IPS-NIHi11 (cell line): ENCODE measurements around the gene SLC1A4.
"Not testable (repeated sequence)": the region's sequence is repeated elsewhere in the genome, so short reads cannot be mapped to it uniquely, and the experiment has no call there.

Source experiments
- DNase-seq: peaks from one replicate; pipeline ENCODE4 v3.0.0; 2012; ENCODE audit warnings: mixed read lengths, low spot score

The SLC1A4 gene

DNA sequence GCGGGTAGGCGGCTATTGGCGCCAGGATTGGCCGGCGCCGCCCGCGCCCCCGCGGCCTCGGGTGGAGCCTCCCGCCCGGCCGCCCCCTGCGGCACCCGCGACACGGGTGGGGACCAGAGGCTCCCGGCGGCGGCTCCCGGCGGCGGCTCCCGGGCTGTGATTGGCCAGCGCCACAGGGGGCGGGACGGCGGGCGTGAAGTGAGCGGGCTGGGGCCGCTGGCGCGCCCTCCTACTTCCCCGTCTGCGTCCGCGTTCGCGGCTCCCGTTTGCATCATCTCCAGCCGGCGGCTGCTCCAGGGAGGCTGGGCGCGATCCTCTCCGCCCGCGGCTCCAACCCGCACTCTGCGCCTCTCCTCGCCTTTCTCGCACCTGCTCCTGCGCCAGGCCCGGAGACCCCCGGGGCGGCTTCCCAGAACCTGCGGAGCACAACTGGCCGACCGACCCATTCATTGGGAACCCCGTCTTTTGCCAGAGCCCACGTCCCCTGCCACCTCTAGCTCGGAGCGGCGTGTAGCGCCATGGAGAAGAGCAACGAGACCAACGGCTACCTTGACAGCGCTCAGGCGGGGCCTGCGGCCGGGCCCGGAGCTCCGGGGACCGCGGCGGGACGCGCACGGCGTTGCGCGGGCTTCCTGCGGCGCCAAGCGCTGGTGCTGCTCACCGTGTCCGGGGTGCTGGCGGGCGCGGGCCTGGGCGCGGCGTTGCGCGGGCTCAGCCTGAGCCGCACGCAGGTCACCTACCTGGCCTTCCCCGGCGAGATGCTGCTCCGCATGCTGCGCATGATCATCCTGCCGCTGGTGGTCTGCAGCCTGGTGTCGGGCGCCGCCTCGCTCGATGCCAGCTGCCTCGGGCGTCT, at the start of gene SLC1A4:
Gene SLC1A4 (plus strand): TSS at position 274 of the 856 bp plus-strand sequence. CDS start 245 bp downstream, at position 519.
- DNase-seq = peak; percentile 86

DNA sequence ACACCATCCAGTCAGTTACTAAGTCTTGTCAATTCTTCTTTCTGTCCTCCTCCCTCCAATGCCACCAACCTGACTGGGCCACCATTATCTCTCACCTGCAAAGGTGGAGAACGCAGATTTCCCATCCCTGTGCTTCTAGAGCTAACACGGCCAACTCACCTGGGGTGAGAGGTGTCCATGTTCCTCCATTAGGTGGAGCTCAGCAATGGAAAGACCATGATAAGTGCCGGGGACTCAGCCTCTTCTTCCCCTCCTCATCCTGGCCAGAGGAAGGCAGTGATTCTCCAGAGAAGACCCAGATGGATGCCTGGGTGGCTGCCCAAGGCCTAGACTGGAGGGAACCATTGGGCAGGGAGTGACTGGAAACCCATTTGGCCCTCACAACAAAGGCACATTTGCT, 48.1 kb upstream of the SLC1A4 start:
- no peak for DNase-seq

DNA sequence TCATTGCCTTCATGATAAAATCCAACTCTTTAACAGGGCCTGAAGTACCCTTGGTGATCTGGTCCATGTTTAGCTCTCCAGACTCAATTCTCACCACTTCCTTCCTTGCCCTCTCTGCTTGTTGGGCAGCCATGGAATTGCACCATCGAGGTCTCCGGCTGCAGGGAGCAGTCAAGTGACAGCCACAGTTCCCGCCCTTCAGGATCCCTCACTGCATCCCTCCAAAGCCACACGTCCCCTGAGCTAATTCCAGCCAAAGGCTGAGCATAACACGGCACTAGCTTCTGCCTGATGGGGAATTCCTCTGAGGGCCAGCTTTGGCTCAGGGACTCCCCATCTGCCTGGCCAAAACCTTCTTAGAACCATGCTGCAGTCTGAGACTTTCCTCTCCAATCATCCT, 47.4 kb upstream of the SLC1A4 start:
- DNase-seq = no peak

DNA sequence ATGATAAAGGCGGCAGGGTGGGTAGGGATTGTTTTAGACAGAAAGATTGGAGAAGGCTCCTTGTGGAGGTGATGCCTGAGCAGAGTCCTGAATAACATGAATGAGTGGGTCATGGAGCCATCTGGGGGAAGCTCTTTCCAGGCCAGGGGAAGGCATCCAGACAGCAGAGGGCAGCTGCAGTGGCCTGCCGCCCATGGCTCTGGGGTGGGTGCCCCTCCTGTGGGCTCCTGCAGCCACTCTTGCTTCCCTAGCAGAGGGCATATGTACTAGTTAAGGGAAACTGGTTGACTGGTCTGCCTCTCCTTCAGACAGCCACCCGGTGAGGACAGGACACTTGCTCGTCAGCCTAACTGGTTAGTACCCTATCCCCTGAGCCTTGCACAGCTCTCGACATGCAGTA, 46.5 kb upstream of the SLC1A4 start:
- no peak for DNase-seq

- DNase-seq = no peak
Measured at GRCh38 chr2:64943387-64944150, 45.6 kb upstream of the SLC1A4 start.

- DNase-seq = no peak
Measured at GRCh38 chr2:64944484-64944883, 44.7 kb upstream of the SLC1A4 start.

GRCh38 chr2:64945973-64946768, 43.0 kb upstream of the SLC1A4 start:
- no peak for DNase-seq

DNA sequence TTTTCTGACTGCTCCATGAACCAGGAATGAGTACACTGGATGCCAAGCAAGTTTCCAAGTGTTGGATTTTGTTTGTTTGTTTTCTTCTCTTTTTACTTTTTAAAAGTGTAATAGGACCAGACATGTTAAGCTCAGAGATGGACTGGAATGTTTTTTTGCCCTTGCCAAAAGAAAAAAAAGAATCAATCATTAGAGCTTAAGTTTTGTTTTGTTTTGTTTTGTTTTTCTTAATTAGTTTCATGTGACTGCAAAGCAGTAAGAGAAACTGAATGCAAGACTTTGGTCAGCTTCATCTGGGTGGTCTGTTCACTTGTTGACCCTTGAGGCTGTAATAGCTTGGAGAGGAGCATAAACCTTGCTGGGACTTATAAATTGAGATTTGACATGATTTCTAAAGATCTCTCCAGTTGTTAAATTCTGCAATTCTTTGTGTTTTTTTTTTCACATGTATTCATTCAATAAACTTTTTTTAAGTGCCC, 42.4 kb upstream of the SLC1A4 start:
- no peak for DNase-seq

GRCh38 chr2:64947885-64948284, 41.3 kb upstream of the SLC1A4 start:
- DNase-seq = no peak

- no peak for DNase-seq
Measured at GRCh38 chr2:64950226-64951160, 38.7 kb upstream of the SLC1A4 start.

- no peak for DNase-seq
Measured at GRCh38 chr2:64951306-64951953, 37.8 kb upstream of the SLC1A4 start.

DNA sequence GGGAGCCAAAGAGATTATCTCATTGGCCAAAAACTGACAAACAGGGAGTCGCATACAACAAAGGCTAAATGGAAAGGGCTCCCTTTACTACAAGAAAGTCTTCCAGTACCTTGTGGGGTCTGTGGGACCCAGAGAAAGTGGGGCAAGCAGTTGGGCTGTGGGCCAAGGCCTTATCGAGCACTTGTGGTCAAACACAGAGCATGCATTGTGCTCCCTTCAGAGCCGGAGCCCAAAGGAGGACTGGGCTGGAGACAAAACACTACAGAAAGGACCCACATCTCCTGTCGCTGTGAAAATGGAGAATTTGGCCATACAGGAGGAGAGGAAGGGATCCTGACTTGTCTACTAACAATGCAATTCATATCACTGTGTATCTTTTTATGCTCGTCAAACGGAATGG, 37.1 kb upstream of the SLC1A4 start:
- no peak for DNase-seq

DNA sequence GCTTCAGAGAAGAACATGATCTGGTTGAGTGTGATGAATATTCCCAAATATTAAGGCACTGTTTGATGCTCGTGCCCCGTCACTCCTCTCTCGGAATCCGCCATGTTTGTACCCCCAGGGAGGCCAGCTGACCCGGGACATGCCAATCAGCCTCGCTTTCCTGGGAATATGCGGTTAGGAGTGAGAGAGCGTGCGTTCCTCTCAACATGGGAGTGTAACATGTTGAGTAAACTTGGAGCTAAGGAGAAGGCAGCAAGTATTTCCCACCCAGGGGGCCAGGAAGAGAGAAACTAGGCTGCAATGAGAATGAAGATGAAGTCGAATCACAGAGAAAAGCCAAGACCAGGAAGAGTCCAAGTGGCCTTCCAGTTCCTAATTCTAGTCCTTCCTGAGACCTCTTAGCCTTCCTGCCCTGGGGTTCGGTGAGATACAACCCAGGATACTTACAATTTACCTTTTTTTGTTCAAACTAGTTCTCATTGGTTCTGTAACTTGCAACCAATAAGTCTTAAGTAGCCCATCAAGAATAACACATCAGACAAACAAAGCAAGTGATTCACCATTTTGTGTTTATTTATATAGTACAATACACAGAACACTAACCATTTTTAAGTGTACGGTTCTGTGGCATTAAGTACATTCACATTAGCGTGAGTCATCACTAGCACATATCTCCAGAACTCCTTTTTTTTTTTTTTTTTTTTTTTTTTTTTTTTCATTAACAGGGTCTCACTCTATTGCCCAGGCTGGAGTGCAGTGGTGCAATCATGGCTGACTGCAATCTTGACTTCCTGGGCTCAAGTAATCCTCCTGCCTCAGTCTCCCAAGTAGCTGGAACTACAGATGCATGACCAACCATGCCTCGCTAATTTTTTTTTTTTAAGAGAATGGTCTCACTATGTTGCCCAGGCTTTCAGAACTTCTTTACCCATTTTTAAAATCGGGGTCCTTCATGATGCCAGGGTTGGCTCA, 36.4 kb upstream of the SLC1A4 start:
- DNase-seq = no peak

- DNase-seq = no peak
Measured at GRCh38 chr2:64955467-64955866, 33.7 kb upstream of the SLC1A4 start.

GRCh38 chr2:64957109-64957903, 31.9 kb upstream of the SLC1A4 start:
- no peak for DNase-seq

- DNase-seq = no peak
Measured at GRCh38 chr2:64958556-64958955, 30.6 kb upstream of the SLC1A4 start.

- DNase-seq = no peak
Measured at GRCh38 chr2:64960819-64961218, 28.4 kb upstream of the SLC1A4 start.

GRCh38 chr2:64963138-64963537, 26.1 kb upstream of the SLC1A4 start:
- not testable (repeated sequence) for DNase-seq

DNA sequence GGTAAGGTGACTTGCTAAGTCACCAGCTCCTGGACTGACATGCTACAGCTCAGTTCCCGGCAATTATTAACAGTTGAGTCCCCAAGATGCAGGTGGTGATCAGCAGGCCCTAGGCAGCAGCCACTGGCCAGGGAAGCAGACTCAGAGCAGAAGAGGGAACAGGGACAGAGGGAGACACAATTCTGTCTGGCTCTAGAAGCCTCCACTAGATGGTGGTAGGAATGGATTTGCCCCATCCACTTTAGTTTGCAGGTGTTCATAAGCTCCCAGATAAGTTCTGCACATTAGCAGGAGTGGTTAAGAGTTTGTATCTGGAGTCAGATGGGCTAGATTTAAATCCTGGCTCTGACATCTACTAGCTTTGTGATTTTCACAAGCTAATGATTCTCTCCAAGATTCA, 25.5 kb upstream of the SLC1A4 start:
- DNase-seq = no peak
